ENCODE measurements around the gene AGAP1.

AGAP1 gene

DNA sequence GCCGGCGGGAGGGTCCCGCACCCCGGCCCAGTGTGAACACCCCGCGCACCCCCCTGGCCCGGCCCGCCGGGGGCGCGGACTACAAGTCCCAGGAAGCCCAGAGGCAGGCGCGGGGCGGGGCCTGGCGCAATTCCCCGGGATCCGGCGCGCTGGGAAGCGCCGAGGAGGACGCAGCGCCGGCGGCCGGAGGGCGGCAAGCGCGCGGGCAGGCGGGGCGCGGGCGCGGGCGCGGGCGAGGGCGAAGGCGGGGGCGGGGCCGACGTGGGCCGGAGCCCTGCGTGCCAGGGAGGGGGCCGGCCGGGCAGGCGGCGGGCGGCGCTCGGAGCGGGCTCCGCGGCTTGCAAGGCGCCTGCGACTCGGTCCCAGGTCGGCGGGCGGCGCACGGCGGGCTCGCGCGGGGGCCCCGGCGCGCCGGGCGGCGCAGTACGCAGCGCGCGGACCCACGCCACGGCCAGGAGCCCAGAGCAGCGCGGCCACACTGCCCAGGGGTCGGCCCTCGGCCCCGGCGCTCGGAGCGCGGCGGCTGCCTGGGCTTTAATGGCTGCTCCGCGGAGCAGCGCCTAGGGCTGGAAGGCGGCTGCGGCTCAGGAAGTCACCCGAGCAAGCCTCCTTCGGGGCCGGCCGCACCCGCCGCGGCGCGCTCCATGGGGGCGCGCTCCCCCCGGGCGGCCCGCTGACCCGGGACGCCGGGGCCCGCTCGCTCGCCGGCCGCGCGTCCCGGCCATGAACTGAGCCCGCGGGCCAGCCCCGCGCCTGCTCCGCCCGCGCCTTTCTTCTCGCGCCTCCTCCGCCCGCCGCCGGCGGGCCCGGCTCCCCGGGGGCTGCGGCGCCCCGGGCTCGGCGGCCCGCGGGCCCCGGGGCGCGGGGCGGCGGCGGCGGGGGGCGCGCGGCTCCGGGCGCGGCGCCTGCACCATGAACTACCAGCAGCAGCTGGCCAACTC, at the start of gene AGAP1:
Gene AGAP1, plus strand, starts transcription at position 269 of the 941 bp plus-strand sequence.
- DNase-seq (ENCODE audit: low spot score) = peak; percentile 87

DNA sequence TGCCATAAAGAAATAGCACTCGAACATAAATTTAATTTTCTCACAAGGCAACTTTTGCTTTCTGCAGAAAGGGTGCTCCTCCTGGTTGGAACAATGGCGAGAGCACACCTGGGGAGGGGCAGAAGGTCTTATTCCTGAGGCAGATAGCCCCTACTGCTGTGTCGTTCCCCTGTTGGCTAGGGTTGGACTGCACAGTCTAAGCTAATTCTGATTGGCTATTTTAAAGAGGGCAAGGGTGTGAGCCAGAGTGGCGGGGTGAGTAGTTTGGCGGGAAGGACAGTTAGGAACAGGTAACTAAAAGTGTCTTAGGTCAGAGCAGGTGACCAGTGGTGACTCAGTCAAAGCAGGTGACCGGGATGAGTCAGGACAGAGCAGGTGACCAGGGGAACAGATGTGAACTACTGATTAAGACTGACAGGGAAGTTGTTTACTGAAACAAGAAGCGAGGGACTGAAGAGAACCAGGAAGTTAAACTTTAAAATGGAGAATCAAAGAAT, 49.7 kb upstream of the AGAP1 start:
- no peak for DNase-seq (ENCODE audit: low spot score)

DNA sequence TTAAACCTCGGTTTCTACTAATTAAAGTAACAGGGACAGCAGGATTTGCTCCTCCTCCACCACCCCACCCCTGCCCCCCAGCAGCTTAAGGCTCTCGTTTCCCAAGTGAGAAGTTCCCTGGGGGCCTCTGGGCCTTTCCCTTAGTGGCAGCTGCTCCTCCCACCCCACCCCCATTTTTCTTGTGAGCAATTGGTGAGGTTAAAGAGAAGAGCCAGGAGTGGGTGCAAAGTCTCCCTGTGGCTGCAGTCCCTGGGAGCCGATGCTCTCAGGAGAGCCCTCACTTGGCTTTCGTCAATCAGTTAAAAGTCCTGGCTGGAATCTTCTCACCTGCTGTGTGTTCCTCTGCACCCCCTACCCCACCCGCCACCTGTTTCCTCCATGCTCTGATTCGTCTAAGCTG, 48.7 kb upstream of the AGAP1 start:
- DNase-seq (ENCODE audit: low spot score) = no peak

DNA sequence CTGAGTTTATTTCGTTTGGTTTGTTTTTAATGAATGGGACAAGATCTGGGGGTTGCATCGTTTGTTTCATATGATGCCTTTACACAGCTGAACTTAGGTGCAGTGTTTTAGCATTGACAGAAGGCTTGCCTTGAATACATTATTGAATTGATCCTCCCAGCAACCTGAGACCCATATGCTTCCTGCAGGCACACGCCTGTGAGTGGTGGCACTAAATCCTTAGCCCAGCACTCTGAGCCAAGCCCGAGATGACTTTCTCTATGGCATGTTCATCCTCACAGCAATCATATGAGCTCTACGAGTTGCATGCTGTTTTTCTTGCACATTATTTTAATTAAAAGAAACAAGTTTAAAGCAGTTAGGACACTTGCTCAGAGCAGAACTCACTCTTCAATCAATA, 47.8 kb upstream of the AGAP1 start:
- DNase-seq (ENCODE audit: low spot score) = no peak

DNA sequence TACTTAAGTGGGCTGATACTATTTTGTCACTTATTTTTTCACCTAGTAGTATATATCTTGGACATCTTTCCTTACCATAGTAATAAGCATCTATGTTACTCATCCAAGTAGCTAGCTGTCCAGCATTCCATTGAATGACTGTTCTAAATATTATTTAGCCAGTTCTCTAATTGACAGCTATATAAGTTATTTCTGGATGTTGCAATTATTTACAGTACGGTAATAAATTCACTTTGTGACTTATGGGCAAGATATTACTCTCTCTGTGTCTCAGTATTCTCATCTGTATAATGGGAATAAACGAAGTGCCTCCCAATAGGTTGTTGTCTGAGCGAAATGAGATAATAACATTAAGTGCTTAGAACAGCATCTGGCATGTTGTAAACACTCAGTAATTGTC, 46.6 kb upstream of the AGAP1 start:
- DNase-seq (ENCODE audit: low spot score) = no peak

DNA sequence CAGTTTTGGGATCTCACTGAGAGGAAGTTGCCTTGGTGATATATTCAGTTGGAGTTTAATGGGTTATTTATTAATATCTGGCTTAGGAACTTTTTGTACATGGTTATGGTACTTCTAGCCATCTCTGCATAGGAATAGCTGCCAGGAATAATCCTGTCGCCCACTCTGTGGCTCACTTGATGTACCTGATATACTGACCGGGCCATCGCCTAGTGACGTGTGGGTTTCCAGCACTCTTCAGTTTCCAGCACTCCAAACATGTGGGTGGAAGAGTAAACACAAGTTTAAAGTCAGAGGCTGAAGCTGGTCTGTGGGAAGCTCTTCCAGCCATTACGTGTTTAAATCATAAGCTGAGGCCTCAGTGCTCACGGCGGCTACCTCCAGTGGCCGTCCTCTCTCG, 44.3 kb upstream of the AGAP1 start:
- no peak for DNase-seq (ENCODE audit: low spot score)

DNA sequence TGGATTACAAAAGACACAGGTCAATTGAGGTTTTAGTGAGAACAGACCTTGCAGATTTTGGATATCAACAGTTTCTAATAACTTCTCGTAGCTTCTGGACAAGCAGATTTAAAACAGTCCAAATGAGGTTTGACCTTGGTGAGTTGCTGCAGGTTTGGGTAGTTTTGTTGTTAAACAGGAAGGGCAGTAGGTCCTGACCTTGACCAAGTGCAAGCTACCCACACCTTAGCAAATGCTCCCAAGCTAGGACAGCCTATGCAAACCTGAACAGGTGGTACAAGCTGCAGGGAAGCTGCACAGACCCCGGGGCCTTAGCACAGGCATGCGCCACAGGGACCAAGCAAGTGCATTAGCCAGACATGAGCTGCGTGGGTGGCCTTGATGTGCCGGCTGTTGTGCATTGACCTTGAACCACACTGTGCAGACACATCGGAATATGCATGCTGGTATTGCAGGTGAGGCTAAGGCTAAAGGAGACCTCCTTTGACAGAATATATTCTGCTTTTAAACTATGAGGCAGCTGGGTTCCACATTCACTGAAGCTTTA, 40.2 kb upstream of the AGAP1 start:
- no peak for DNase-seq (ENCODE audit: low spot score)

DNA sequence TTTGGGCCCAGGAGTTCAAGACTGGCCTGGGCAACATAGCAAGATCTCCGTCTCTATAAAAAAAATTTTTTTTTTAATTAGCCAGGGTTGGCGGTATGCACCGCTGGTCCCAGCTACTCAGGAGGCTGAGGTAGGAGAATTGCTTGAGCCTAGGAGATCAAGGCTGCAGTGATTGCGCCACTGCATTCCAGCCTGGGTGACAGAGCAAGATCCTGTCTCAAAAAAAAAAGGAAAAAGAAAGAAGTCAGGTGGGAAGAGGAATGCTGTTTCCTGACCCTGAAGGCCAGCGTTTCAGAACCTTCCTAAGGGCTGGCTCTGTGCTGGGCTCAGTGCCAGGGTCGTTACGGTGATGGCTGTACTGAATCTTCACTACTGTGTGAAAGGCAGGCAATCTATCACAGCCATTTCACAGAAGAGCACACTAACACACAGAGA, 35.0 kb upstream of the AGAP1 start:
- DNase-seq (ENCODE audit: low spot score) = no peak

DNA sequence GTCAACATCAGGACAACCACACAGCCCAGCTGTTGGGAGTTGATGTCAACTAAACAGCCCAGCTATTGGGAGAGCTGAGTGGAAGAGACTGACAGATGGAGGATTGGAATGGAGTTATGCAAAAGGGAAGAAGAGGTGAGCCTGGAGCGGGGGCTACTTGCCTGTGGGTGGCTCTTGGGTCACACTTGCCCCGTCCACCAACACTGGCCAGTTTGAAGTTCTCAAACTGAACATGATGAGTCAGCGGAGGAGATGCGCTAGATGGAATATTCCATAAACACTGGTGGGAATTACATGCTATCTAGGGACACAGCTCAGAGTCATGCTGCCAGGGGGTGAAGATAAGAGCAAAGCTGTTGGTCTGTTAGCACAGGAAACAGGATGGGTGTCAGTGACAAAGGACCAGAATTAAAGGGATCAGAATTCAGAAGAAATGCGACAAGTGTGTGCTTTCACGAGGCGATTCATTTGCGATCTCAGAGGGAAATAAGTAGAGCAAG, 33.2 kb upstream of the AGAP1 start:
- DNase-seq (ENCODE audit: low spot score) = no peak

DNA sequence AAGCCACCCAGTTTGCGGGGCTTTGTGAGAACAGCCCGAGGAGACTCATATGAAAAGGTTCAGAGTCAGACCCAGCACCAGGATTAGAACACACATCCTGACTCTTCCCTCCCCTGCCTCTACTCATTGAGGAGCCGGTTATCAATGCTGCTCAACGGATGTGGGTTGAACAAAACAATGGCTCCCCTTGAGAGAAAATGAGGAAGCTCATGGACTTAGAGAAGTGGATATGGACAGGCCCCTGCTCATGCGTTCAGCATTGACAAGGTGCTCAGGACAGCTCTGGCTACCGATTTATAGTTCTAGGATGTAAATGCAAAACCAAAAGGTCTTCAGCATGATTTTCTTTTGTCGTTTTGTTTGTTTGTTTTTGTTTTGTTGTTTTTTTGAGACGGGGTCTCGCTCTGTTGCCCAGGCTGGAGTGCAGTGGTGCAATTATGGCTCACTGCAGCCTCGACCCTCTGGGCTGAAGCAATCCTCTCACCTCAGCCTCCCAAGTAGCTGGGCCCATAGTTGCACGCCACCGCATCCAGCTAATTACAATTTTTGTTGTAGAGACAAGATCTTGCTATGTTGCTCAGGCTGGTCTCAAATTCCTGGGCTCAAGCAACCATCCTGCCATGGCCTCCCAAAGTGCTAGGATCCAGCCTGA, 32.0 kb upstream of the AGAP1 start:
- DNase-seq (ENCODE audit: low spot score) = no peak

DNA sequence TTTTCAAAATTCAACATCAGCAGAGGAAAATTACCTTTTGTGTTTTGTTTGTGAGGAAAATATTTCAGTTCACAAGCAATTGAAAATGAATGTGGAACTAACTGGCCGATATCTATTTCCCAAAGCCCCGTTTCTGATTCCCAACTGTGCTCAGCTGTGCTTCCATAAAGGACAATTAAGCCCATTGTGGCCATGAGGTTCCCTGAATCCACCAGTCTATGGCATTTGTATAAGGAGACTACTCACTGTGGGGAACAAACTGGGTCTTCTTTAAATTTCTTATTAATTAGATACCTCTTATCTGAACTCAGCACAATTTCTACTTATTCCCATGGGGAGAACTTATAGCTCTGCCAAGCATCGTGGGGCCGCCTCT, 31.4 kb upstream of the AGAP1 start:
- no peak for DNase-seq (ENCODE audit: low spot score)

DNA sequence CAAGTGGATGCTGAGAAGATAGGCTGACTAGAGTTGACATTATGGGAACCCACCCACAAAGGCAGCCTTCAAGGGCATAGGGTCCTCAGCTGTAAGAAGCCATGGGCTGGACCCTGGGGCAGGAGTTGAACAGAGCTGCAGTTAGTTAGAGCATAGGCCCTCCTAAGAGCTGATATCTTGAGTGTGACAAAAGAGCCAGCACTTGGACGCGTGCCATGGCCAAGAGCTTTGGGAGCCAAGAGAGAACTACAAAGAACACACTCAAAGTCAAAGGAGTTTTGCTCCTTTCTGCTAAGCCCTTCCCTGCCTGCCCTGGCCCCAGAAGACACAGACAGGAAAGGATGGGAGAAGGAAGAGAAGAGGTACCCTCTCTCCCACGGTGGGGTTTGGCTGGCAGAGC, 29.9 kb upstream of the AGAP1 start:
- DNase-seq (ENCODE audit: low spot score) = no peak

DNA sequence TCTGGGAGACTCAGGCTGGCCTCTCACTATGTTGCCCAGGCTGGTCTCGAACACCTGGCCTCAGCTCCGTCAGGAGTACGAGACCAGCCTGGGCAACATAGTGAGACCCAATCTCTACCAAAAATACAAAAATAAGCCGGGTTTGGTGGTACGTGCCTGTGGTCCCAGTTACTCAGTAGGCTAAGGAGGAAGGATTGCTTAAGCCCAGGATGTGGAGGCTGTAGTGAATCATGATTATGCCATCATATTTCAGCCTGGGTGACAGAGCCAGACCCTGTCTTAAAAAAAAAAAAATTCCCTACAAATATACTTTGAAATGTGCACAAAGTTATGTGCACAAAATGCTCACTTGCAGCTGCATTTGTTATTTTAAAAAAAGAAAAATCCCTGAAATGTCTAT, 26.3 kb upstream of the AGAP1 start:
- DNase-seq (ENCODE audit: low spot score) = no peak

DNA sequence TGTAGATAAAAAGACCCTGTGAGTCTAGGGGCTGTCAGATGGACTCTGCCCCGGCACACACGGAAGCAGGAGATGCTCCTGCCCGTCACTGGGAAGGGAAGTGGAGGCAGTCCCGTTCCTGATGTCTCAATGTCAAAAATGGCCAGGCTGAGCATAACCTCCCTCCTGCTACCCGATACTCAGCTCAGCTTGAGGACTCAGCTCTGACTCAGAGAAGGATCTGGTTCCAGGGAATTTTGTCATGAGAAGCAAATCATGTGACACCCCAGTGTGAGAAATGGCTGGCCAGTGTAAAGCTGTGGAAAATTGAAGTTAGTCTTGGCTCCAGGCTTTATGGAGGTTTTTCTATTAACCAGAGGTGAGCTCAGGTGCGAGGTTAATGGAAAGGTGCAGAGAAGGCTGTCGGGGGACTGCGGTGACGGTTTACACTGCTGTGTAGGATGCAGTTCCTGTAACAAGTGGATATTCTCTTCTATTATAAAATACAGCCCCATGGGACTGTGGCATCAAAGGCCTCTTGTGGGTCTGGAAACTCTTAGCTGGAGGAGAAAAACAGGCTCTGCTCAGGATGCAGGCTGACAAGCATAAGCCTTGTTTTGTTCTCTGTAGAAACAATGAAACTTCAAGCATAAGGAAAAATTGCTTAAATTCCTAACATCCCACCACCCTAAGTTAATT, 24.7 kb upstream of the AGAP1 start:
- DNase-seq (ENCODE audit: low spot score) = peak; percentile 89

DNA sequence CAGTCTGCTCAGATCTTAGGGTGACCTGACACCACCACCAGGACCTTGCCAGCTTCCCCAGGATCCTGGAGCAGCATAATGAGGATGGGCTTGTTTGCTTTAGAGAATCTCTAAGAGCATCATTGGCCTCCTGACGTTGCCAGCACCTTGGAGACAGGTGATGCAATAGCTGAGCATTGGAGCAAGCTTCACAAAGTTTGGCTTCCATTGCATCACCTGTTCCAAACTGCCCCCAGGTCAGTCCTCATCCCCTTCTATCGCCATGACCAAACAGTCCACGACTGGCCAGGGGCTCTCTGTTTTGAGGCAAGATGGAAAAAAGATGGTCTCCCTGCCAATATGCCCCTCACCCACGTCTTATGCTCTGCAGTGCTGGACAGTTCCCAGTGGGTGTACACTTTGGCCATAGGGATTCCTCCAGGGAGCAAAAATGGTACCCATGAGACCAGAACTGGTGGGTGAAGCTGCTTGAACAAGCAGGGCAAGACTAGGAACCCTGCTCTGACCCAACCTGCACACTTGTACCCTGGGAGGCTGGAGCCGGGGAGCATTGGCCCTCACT, 22.6 kb upstream of the AGAP1 start:
- no peak for DNase-seq (ENCODE audit: low spot score)

DNA sequence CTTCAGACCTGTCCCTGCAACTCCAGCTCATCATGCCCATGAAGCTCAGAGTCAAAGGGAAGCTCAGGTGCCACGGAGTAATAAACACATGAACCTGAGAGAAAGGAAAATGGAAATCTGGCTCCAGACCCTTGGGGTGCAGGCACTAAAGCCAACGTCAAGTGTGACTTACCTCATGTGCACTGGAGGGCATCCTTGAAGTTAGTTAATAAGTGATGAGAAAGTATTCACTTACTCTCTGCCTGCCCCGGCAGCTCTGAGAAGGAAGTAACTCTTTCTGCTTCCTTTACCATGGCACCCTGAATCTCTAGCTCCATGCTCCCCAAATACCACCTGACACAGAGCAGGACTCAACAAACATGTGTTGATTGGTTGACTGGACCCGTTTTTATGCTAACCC, 21.4 kb upstream of the AGAP1 start:
- no peak for DNase-seq (ENCODE audit: low spot score)

DNA sequence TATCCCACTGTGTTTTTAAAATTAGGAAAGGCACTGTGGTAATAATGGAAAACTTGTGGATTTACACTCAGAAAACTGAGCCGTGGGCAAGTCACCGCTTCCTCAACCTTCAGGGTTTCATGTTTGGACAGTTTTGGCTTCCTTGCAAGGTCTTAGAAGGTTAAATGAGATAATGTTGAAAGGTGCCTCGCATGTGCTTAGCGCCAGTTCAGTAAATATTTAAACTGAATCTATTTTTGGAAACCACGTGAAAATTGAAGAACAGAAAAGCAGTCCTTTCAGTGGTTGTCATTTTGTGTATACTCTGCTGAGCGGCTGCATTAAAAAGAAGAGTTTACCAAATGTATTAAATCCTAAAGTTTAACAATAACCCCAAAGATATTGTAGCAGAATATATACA, 15.2 kb upstream of the AGAP1 start:
- DNase-seq (ENCODE audit: low spot score) = no peak

DNA sequence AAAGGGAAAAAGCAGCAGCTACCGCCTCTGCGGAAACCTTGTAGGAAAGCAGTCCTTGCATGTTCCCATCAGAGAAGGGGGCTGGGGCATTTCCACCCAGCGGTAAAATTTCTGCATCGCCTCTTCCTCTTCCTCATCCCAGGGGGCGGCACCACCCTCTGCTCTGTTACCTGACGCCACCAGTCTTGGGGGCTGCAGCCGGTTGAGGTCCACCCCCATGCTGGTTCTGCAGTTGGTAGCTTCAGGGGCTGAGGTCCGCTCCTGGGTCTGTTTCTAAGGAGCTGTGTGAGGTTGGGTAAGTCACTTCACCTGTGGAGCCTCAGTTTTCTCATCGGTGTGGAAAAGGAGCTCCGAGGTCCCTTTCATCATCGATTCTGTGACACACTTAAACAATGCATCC, 14.2 kb upstream of the AGAP1 start:
- DNase-seq (ENCODE audit: low spot score) = no peak

DNA sequence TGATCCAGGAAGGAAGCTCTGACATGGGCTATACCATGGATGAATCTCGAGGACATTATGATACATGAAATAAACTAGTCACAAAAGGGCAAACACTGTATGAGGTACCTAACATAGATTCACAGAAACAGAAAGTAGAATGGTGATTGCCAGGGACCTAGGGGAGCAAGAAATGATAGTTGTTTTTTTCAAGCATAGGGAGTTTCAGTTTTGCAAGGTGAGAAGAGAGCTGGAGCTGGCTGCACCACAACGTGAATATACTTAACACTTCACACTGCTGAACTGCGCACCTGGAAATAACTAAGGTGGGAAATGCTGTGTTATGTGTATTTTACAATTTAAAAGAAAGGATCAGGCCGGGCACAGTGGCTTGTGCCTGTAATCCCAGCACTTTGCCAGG, 13.2 kb upstream of the AGAP1 start:
- DNase-seq (ENCODE audit: low spot score) = no peak

DNA sequence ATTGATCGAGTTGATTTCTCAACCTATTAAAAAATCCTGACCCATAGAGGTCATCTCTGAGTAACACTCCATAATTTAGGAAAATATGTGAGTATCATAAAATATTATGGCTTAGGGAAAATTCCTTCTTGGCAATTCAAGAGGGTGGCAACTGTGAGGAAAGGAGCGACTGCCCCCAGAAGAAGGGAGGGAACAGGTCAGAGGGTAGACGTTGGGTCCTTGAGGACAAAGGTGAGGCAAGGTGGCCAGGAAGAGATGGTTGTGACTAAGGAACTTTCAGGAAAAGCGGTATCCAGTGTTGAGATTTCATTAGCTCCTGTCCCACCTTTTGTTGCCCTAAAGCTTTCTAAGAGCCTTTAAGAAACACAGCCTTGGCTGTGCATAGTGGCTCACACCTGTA, 10.5 kb upstream of the AGAP1 start:
- DNase-seq (ENCODE audit: low spot score) = no peak

DNA sequence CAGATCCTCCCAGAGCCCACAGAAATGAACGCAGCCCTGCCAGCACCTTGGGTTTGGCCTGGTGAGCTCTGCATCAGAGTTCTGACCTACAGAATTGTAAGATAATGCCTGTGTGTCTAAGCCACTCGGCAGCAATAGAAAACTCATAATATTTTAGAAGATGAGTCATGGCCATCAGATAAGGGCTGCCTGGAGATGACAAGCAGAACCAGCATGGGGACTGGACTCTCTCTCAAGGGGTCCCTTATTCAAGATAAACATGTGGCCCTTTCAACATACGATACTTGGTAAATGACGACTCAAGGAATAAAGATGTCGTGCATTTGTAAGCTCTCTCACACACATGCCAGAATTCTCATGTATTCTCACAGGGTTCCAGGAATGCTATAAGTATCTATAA, 8.5 kb upstream of the AGAP1 start:
- DNase-seq (ENCODE audit: low spot score) = no peak

DNA sequence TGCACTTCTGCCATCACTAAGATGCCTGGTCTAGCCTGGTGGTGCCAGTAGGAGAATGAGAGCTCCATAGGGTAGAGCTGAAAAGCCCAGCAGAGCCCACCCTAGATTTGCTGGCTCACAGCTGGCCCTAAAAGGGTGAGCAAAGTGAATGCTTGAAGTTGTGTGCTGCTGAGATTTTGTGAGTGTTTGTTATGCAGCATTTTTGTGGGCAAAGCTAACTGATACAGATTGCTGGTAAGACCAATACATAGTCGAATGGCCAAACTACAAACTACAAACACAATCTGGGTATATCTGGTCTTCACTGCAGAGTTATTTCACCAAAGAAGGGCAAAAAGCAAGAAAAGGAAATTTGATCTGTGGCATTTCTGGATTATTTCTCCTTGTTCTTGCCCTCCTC, 7.1 kb upstream of the AGAP1 start:
- DNase-seq (ENCODE audit: low spot score) = no peak

Measured in hepatic stellate cell (primary cell).